Panc1 (cell line): Measurements from ENCODE around the gene DIAPH3. TPM values are rescaled to one million over a fixed set of nuclear protein-coding genes. Genes with fewer than 3 reads are reported as not detected.

Experiments used
- ATAC-seq: fragments of 200-7000 bp; cut with Tn5 transposase; 2 replicates; pipeline ENCODE4 v1.9.1; 2020; ENCODE audit warnings: mild to moderate bottlenecking, moderate library complexity
- BruUV-seq: library from RNA; stranded (reverse); fragments of 400-500 nt; replicated peaks from 2 replicates; lab custom pipeline; 2021; lab: Mats Ljungman, UMichigan
- CTCF ChIA-PET: fragments of 300-600 bp; sonication (Branson Sonifier 250); formaldehyde crosslinking; loops from one replicate; lab custom pipeline; 2022; ENCODE audit warnings: antibody characterized with exemption; lab: Charles Lee
- POLR2A ChIA-PET: fragments of 300-600 bp; sonication (Branson Sonifier 250); formaldehyde crosslinking; loops from one replicate; lab custom pipeline; 2022; ENCODE audit warnings: antibody characterized with exemption; lab: Charles Lee
- DNase-seq: peaks from one replicate; pipeline ENCODE4 v3.0.0-alpha.2; 2010; ENCODE audit warnings: low read depth, low spot score
- H3K27ac ChIP-seq: 2 replicates; pipeline ENCODE4 v1.5.1; 2011; ENCODE audit warnings: mild to moderate bottlenecking, low read length, inconsistent platforms
- H3K27me3 ChIP-seq: fragments of 200-500 bp; sonication (Bioruptor generic); 2 replicates; pipeline ENCODE4 v1.6.0; 2014; ENCODE audit warnings: low read length, inconsistent platforms; ENCODE audit not compliant: control insufficient read depth, insufficient read depth
- H3K36me3 ChIP-seq: fragments of 200-500 bp; sonication (Bioruptor generic); 2 replicates; pipeline ENCODE4 v1.5.1; 2014; ENCODE audit warnings: inconsistent platforms, mild to moderate bottlenecking, low read length, moderate library complexity; ENCODE audit not compliant: control insufficient read depth, insufficient read depth
- H3K4me1 ChIP-seq: 2 replicates; pipeline ENCODE4 v1.5.1; 2011; ENCODE audit warnings: inconsistent platforms, mild to moderate bottlenecking, low read length, moderate library complexity; ENCODE audit not compliant: control insufficient read depth, insufficient read depth
- H3K4me3 ChIP-seq, 2 experiments: 2 replicates each; pipeline ENCODE4 v1.5.1; 2011 to 2012; ENCODE audit warnings: low read depth in 2 of 2, low read length in 2 of 2, mild to moderate bottlenecking in 2 of 2, inconsistent platforms in 1 of 2, moderate library complexity in 1 of 2
- H3K9me3 ChIP-seq: fragments of 200-500 bp; sonication (Bioruptor generic); 2 replicates; pipeline ENCODE4 v1.5.1; 2014; ENCODE audit warnings: low read depth, mild to moderate bottlenecking, inconsistent platforms, low read length, moderate library complexity; ENCODE audit not compliant: control insufficient read depth, insufficient read depth
- POLR2AphosphoS5 ChIP-seq: IDR thresholded peaks from 2 replicates; pipeline ENCODE4 v1.6.1; 2012; ENCODE audit warnings: mild to moderate bottlenecking, low read depth, low read length, moderate library complexity
- SIN3A ChIP-seq: IDR thresholded peaks from 2 replicates; pipeline ENCODE4 v1.6.1; 2012; ENCODE audit warnings: low read depth, mild to moderate bottlenecking, low read length, moderate library complexity, borderline replicate concordance; ENCODE audit not compliant: insufficient read depth
- TCF7L2 ChIP-seq: IDR thresholded peaks from 2 replicates; pipeline ENCODE4 v1.6.1; 2011; ENCODE audit warnings: mild to moderate bottlenecking, low read depth, low read length, inconsistent platforms
- in situ Hi-C: cut with HindIII; loops from 2 replicates; pipeline ENCODE4 v1.10.0; 2016; ENCODE audit warnings: low sequenced_read_pairs, low pct_unique_long_range_greater_than_20kb
- intact Hi-C: fragments of 100-400 bp; cut with micrococcal nuclease; formaldehyde crosslinking; loops from one replicate; pipeline ENCODE4 v1.10.0; 2022; ENCODE audit not compliant: unreplicated experiment
- total RNA-seq: library from RNA; stranded (reverse); gene quantifications from one replicate; pipeline ENCODE4 v1.2.1, GENCODE V29; 2021; ENCODE audit not compliant: unreplicated experiment
- TF ChIP-seq, protein P1 (sequence below), 2 experiments: IDR thresholded peaks; 2 replicates each; pipeline ENCODE4 v1.6.1; 2011 to 2012; ENCODE audit warnings: low read depth in 2 of 2, control low read depth in 1 of 2, low read length in 1 of 2, mild to moderate bottlenecking in 1 of 2, moderate library complexity in 1 of 2; ENCODE audit not compliant: insufficient read depth in 1 of 2
- TF ChIP-seq, protein P2 (sequence below): fragments of 450-650 bp; IDR thresholded peaks from 2 replicates; pipeline ENCODE4 v1.5.1; 2017; ENCODE audit warnings: mild to moderate bottlenecking

Gene DIAPH3
- total RNA-seq, 1 experiment from 2014 or later = 15.4 TPM

GRCh38 chr13:60178327-60178726, 14.6 kb upstream of the DIAPH3 start:
- Histone ChIP-seq H3K27ac (no peak overlapping the region), H3K27me3 (no peaks in the 10 kb centered on the region), H3K36me3 (no peaks in the 10 kb centered on the region), H3K4me1 (no peaks in the 10 kb centered on the region), H3K4me3 (no peak overlapping the region), H3K9me3 (no peaks in the 10 kb centered on the region)
- ChIA-PET CTCF (no interaction called here), POLR2A (no interaction called here)
- intact Hi-C loops = no loop called here
- in situ Hi-C loops = no loop called here
- ATAC-seq (no peak), DNase-seq (no peak)
- TF ChIP-seq POLR2AphosphoS5 (no peak), TCF7L2 (no peak), SIN3A (no peak)
- TF ChIP-seq, protein P1, sequence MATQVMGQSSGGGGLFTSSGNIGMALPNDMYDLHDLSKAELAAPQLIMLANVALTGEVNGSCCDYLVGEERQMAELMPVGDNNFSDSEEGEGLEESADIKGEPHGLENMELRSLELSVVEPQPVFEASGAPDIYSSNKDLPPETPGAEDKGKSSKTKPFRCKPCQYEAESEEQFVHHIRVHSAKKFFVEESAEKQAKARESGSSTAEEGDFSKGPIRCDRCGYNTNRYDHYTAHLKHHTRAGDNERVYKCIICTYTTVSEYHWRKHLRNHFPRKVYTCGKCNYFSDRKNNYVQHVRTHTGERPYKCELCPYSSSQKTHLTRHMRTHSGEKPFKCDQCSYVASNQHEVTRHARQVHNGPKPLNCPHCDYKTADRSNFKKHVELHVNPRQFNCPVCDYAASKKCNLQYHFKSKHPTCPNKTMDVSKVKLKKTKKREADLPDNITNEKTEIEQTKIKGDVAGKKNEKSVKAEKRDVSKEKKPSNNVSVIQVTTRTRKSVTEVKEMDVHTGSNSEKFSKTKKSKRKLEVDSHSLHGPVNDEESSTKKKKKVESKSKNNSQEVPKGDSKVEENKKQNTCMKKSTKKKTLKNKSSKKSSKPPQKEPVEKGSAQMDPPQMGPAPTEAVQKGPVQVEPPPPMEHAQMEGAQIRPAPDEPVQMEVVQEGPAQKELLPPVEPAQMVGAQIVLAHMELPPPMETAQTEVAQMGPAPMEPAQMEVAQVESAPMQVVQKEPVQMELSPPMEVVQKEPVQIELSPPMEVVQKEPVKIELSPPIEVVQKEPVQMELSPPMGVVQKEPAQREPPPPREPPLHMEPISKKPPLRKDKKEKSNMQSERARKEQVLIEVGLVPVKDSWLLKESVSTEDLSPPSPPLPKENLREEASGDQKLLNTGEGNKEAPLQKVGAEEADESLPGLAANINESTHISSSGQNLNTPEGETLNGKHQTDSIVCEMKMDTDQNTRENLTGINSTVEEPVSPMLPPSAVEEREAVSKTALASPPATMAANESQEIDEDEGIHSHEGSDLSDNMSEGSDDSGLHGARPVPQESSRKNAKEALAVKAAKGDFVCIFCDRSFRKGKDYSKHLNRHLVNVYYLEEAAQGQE (IDR thresholded peaks at IDR 0.05; ENCODE audit: insufficient read depth in 1 of 2, low read depth in 2 of 2, low read length in 1 of 2) = no peak
- TF ChIP-seq, protein P2, sequence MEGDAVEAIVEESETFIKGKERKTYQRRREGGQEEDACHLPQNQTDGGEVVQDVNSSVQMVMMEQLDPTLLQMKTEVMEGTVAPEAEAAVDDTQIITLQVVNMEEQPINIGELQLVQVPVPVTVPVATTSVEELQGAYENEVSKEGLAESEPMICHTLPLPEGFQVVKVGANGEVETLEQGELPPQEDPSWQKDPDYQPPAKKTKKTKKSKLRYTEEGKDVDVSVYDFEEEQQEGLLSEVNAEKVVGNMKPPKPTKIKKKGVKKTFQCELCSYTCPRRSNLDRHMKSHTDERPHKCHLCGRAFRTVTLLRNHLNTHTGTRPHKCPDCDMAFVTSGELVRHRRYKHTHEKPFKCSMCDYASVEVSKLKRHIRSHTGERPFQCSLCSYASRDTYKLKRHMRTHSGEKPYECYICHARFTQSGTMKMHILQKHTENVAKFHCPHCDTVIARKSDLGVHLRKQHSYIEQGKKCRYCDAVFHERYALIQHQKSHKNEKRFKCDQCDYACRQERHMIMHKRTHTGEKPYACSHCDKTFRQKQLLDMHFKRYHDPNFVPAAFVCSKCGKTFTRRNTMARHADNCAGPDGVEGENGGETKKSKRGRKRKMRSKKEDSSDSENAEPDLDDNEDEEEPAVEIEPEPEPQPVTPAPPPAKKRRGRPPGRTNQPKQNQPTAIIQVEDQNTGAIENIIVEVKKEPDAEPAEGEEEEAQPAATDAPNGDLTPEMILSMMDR = no peak
- no TSS peak for BruUV-seq

GRCh38 chr13:60175571-60175970, 11.8 kb upstream of the DIAPH3 start:
- no TSS peak for BruUV-seq
- intact Hi-C loops (no loop called here), in situ Hi-C loops (no loop called here)
- ATAC-seq (no peak), DNase-seq (no peak)
- Histone ChIP-seq H3K27ac (no peak overlapping the region), H3K27me3 (no peaks in the 10 kb centered on the region), H3K4me3 (no peak overlapping the region), H3K4me1 (no peaks in the 10 kb centered on the region), H3K36me3 (no peaks in the 10 kb centered on the region), H3K9me3 (no peaks in the 10 kb centered on the region)
- CTCF ChIA-PET = interaction anchor here (0.5 kb wide), 1 partner anchor 439 kb away, joined by 3 read pairs; no protein-coding TSS in a partner anchor
- POLR2A ChIA-PET = no interaction called here
- TF ChIP-seq SIN3A (no peak), TCF7L2 (no peak), POLR2AphosphoS5 (no peak)
- TF ChIP-seq, protein P1 (IDR thresholded peaks at IDR 0.05; ENCODE audit: insufficient read depth in 1 of 2, low read depth in 2 of 2, low read length in 1 of 2) = no peak
- TF ChIP-seq, protein P2 = no peak
